ENCODE measurements around the gene DEPDC5.

The DEPDC5 gene

DNA sequence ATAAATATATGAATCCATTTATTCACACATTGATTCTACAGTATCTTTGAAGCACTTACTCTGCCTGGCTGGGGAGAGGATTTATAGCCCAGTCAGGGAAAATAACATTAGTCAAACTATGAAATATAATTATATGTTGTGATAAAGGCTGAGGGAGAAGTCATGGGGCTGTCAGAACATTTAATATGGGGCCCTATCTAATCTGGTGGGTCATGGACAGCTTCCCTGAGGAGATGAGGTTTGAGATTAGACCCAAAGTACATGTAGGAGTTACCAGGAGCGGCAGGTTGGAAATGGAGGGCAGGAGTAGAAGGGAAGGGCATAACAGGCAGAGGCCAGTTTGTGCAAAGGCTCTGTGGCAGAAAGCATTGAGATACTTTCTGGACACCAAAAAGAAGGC is 86.2 kb downstream of the DEPDC5 start:
- H3K27me3 ChIP-seq (ENCODE audit: insufficient read depth, low read length, poor library complexity) = no peaks in the 10 kb centered on the region
- H3K4me3 ChIP-seq (ENCODE audit: low read length) = no peak overlapping the region
- no CpG with 5 or more reads among the region's 1 CpG for WGBS (ENCODE audit: extremely low coverage, insufficient coverage, low lambda C conversion rate)
- no peak for DNase-seq
- no peak overlapping the region for H3K56ac ChIP-seq (ENCODE audit: low read length)
- H3K23ac ChIP-seq (ENCODE audit: low read length) = no peak overlapping the region
- no peaks in the 10 kb centered on the region for H3K4me1 ChIP-seq (ENCODE audit: control insufficient read depth, low read depth, low read length)
- H3K4me2 ChIP-seq (ENCODE audit: low read length) = no peak overlapping the region
- no peak overlapping the region for H3K18ac ChIP-seq (ENCODE audit: low read length)
- H4K5ac ChIP-seq (ENCODE audit: low read length) = no peak overlapping the region
- no peaks in the 10 kb centered on the region for H3K79me2 ChIP-seq (ENCODE audit: control insufficient read depth, insufficient read depth, low read length)
- no peak overlapping the region for H2BK15ac ChIP-seq (replicated peaks; ENCODE audit: low read depth)
- no peak overlapping the region for H3K27ac ChIP-seq (ENCODE audit: low read depth, low read length)
- H2BK120ac ChIP-seq (ENCODE audit: low read depth, low read length) = no peak overlapping the region
- H3K36me3 ChIP-seq (ENCODE audit: control insufficient read depth, insufficient read depth, low read length) = no peaks in the 10 kb centered on the region
- no peak overlapping the region for H4K8ac ChIP-seq (ENCODE audit: low read depth, low read length)
- H3K79me1 ChIP-seq (ENCODE audit: low read length) = no peaks in the 10 kb centered on the region
- H2AK5ac ChIP-seq (ENCODE audit: low read length) = no peak overlapping the region
- H2BK5ac ChIP-seq (ENCODE audit: low read length) = no peak overlapping the region
- no peak overlapping the region for H3K9ac ChIP-seq (ENCODE audit: low read length)
- H3K4ac ChIP-seq (ENCODE audit: low read depth, low read length) = no peak overlapping the region

- H3K36me3 ChIP-seq (ENCODE audit: control insufficient read depth, insufficient read depth, low read length) = no peaks in the 10 kb centered on the region
- H2BK120ac ChIP-seq (ENCODE audit: low read depth, low read length) = no peak overlapping the region
- H3K27me3 ChIP-seq (ENCODE audit: insufficient read depth, low read length, poor library complexity) = no peaks in the 10 kb centered on the region
- H2BK5ac ChIP-seq (ENCODE audit: low read length) = no peak overlapping the region
- no peak for DNase-seq
- no peak overlapping the region for H3K23ac ChIP-seq (ENCODE audit: low read length)
- no peak overlapping the region for H3K18ac ChIP-seq (ENCODE audit: low read length)
- H4K8ac ChIP-seq (ENCODE audit: low read depth, low read length) = no peak overlapping the region
- H3K79me2 ChIP-seq (ENCODE audit: control insufficient read depth, insufficient read depth, low read length) = no peaks in the 10 kb centered on the region
- H4K5ac ChIP-seq (ENCODE audit: low read length) = no peak overlapping the region
- H3K4me3 ChIP-seq (ENCODE audit: low read length) = no peak overlapping the region
- no peak overlapping the region for H3K9ac ChIP-seq (ENCODE audit: low read length)
- no peaks in the 10 kb centered on the region for H3K79me1 ChIP-seq (ENCODE audit: low read length)
- no peaks in the 10 kb centered on the region for H3K4me1 ChIP-seq (ENCODE audit: control insufficient read depth, low read depth, low read length)
- H3K4me2 ChIP-seq (ENCODE audit: low read length) = no peak overlapping the region
- H2AK5ac ChIP-seq (ENCODE audit: low read length) = no peak overlapping the region
- H3K27ac ChIP-seq (ENCODE audit: low read depth, low read length) = no peak overlapping the region
- no peak overlapping the region for H3K4ac ChIP-seq (ENCODE audit: low read depth, low read length)
- H3K56ac ChIP-seq (ENCODE audit: low read length) = no peak overlapping the region
- no peak overlapping the region for H2BK15ac ChIP-seq (replicated peaks; ENCODE audit: low read depth)
Observed at GRCh38 chr22:31840585-31840984, 86.8 kb downstream of the DEPDC5 start.

DNA sequence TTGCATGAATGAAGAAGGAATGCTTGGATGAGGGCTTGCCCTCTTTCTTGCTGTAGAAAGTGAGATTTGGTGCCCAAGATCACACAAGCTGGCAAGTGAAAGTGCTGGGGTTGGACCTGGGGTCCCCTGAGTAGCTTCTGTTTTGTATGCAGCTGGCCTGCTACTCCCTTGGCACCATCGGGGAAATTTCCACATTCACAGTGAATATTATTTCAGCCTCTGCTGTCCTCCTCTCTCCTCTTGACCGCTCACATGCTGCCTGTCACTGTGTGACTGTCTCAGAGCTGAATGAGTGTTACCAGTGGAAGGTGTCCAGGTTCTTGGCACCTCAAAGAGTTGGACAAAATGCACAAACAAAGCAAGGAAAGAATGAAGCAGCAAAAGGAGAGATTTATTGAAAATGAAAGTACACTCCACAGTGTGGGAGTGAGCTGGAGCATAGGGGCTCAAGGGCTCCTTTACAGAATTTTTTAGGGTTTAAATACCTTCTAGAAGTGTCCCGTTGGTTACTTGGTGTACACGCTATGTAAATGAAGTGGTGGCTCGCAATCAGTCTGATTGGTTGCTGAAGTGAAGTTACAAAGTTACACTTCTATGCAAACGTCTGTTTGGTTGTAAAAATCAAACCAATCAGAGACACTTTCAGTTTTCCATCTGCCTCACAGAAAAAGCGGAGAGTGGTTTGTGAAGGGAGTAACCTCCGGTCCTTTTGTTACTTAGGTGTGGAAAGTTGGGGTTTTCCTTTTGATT is 87.4 kb downstream of the DEPDC5 start:
- no peak overlapping the region for H4K8ac ChIP-seq (ENCODE audit: low read depth, low read length)
- H2BK15ac ChIP-seq (replicated peaks; ENCODE audit: low read depth) = no peak overlapping the region
- no CpG with 5 or more reads among the region's 8 CpGs for WGBS (ENCODE audit: extremely low coverage, insufficient coverage, low lambda C conversion rate)
- H3K79me1 ChIP-seq (ENCODE audit: low read length) = no peaks in the 10 kb centered on the region
- H2BK5ac ChIP-seq (ENCODE audit: low read length) = no peak overlapping the region
- H2BK120ac ChIP-seq (ENCODE audit: low read depth, low read length) = no peak overlapping the region
- no peak for DNase-seq
- H4K5ac ChIP-seq (ENCODE audit: low read length) = no peak overlapping the region
- no peak overlapping the region for H3K4me2 ChIP-seq (ENCODE audit: low read length)
- H3K79me2 ChIP-seq (ENCODE audit: control insufficient read depth, insufficient read depth, low read length) = no peaks in the 10 kb centered on the region
- H2AK5ac ChIP-seq (ENCODE audit: low read length) = no peak overlapping the region
- no peak overlapping the region for H3K4me3 ChIP-seq (ENCODE audit: low read length)
- no peaks in the 10 kb centered on the region for H3K36me3 ChIP-seq (ENCODE audit: control insufficient read depth, insufficient read depth, low read length)
- H3K27ac ChIP-seq (ENCODE audit: low read depth, low read length) = no peak overlapping the region
- no peak overlapping the region for H3K9ac ChIP-seq (ENCODE audit: low read length)
- no peak overlapping the region for H3K23ac ChIP-seq (ENCODE audit: low read length)
- no peaks in the 10 kb centered on the region for H3K27me3 ChIP-seq (ENCODE audit: insufficient read depth, low read length, poor library complexity)
- no peak overlapping the region for H3K18ac ChIP-seq (ENCODE audit: low read length)
- H3K4me1 ChIP-seq (ENCODE audit: control insufficient read depth, low read depth, low read length) = no peaks in the 10 kb centered on the region
- H3K4ac ChIP-seq (ENCODE audit: low read depth, low read length) = no peak overlapping the region
- H3K56ac ChIP-seq (ENCODE audit: low read length) = no peak overlapping the region

DNA sequence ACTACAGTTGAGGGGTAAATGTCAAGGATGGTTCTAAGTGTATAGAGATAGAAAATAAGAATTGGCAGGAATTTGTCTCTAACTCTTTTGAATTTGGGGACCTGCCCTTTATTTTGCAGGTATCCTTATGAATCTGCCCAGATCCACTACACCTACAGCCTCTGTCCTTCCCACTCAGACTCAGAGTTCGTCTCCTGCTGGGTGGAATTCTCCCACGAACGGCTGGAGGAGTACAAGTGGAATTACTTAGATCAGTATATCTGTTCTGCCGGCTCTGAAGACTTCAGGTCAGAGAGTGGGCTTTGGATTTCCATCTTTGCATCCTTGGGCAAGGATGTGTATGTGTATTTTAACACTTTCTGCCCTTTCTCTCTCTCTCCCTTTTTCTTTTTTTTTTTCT is 89.7 kb downstream of the DEPDC5 start:
- no peak for DNase-seq
- no peaks in the 10 kb centered on the region for H3K36me3 ChIP-seq (ENCODE audit: control insufficient read depth, insufficient read depth, low read length)
- no peaks in the 10 kb centered on the region for H3K4me1 ChIP-seq (ENCODE audit: control insufficient read depth, low read depth, low read length)
- H2AK5ac ChIP-seq (ENCODE audit: low read length) = no peak overlapping the region
- no peak overlapping the region for H3K4ac ChIP-seq (ENCODE audit: low read depth, low read length)
- no peak overlapping the region for H3K23ac ChIP-seq (ENCODE audit: low read length)
- no peak overlapping the region for H2BK15ac ChIP-seq (replicated peaks; ENCODE audit: low read depth)
- H3K79me2 ChIP-seq (ENCODE audit: control insufficient read depth, insufficient read depth, low read length) = no peaks in the 10 kb centered on the region
- H2BK120ac ChIP-seq (ENCODE audit: low read depth, low read length) = no peak overlapping the region
- no peak overlapping the region for H4K8ac ChIP-seq (ENCODE audit: low read depth, low read length)
- H3K4me3 ChIP-seq (ENCODE audit: low read length) = no peak overlapping the region
- no peak overlapping the region for H3K27ac ChIP-seq (ENCODE audit: low read depth, low read length)
- no peaks in the 10 kb centered on the region for H3K27me3 ChIP-seq (ENCODE audit: insufficient read depth, low read length, poor library complexity)
- H3K4me2 ChIP-seq (ENCODE audit: low read length) = no peak overlapping the region
- H3K9ac ChIP-seq (ENCODE audit: low read length) = no peak overlapping the region
- H3K18ac ChIP-seq (ENCODE audit: low read length) = no peak overlapping the region
- H2BK5ac ChIP-seq (ENCODE audit: low read length) = no peak overlapping the region
- no peak overlapping the region for H3K56ac ChIP-seq (ENCODE audit: low read length)
- WGBS (ENCODE audit: extremely low coverage, insufficient coverage, low lambda C conversion rate) = no CpG with 5 or more reads among the region's 4 CpGs
- no peaks in the 10 kb centered on the region for H3K79me1 ChIP-seq (ENCODE audit: low read length)
- no peak overlapping the region for H4K5ac ChIP-seq (ENCODE audit: low read length)

DNA sequence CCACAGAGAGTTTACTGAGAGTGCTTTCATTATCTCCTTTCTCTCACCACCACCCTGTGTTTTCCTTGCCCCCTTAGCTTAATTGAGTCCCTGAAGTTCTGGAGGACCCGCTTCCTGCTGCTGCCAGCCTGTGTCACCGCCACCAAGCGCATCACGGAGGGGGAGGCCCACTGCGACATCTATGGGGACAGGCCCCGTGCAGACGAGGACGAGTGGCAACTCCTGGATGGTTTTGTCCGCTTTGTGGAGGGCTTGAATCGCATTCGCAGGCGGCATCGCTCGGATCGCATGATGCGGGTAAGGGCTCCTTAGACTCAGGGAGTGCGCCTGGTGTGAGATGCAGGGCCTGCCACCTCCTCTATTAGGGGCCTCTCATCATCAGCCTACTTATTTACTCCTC is 91.1 kb downstream of the DEPDC5 start:
- Histone ChIP-seq H3K4me2 (ENCODE audit: low read length) (no peak overlapping the region), H3K18ac (ENCODE audit: low read length) (no peak overlapping the region), H4K5ac (ENCODE audit: low read length) (no peak overlapping the region), H3K4me3 (ENCODE audit: low read length) (no peak overlapping the region), H3K79me1 (ENCODE audit: low read length) (no peaks in the 10 kb centered on the region), H3K27me3 (ENCODE audit: insufficient read depth, low read length, poor library complexity) (no peaks in the 10 kb centered on the region), H3K23ac (ENCODE audit: low read length) (no peak overlapping the region), H2BK120ac (ENCODE audit: low read depth, low read length) (no peak overlapping the region), H2BK5ac (ENCODE audit: low read length) (no peak overlapping the region), H3K56ac (ENCODE audit: low read length) (no peak overlapping the region), H2AK5ac (ENCODE audit: low read length) (no peak overlapping the region), H3K4me1 (ENCODE audit: control insufficient read depth, low read depth, low read length) (no peaks in the 10 kb centered on the region), H3K4ac (ENCODE audit: low read depth, low read length) (no peak overlapping the region), H3K36me3 (ENCODE audit: control insufficient read depth, insufficient read depth, low read length) (no peaks in the 10 kb centered on the region), H2BK15ac (replicated peaks; ENCODE audit: low read depth) (no peak overlapping the region), H3K9ac (ENCODE audit: low read length) (no peak overlapping the region), H4K8ac (ENCODE audit: low read depth, low read length) (no peak overlapping the region), H3K27ac (ENCODE audit: low read depth, low read length) (no peak overlapping the region), H3K79me2 (ENCODE audit: control insufficient read depth, insufficient read depth, low read length) (no peaks in the 10 kb centered on the region)
- no peak for DNase-seq
- WGBS (ENCODE audit: extremely low coverage, insufficient coverage, low lambda C conversion rate) = no CpG with 5 or more reads among the region's 17 CpGs
